GM23248 (cell line): ENCODE measurements around the gene SLC31A2.

Experiments
- EZH2 ChIP-seq: fragments of 200-600 bp; sonication (generic); IDR thresholded peaks from 2 replicates; pipeline ENCODE4 v1.6.1; 2018; ENCODE audit warnings: antibody characterized with exemption, mild to moderate bottlenecking; ENCODE audit not compliant: insufficient read depth, poor library complexity, severe bottlenecking
- EZH2phosphoT487 ChIP-seq: fragments of 200-600 bp; sonication (generic); IDR thresholded peaks from 2 replicates; pipeline ENCODE4 v1.6.1; 2018; ENCODE audit warnings: antibody characterized with exemption, moderate library complexity, mild to moderate bottlenecking, low read depth; ENCODE audit not compliant: insufficient read depth

GRCh38 chr9:113154471-113154870 lies 3.7 kb downstream of the SLC31A2 start:
- TF ChIP-seq EZH2 = no peak
- no peak for TF ChIP-seq EZH2phosphoT487
